ENCODE data around the gene MTHFD1L. TPM values are rescaled to one million over a fixed set of nuclear protein-coding genes. Genes with fewer than 3 reads are reported as not detected.
"Not testable (repeated sequence)": the region's sequence is repeated elsewhere in the genome, so short reads cannot be mapped to it uniquely, and the experiment has no call there.

The MTHFD1L gene
- total RNA-seq, 2 donors from 2014 or later, result 13.0 to 19.1 TPM

DNA sequence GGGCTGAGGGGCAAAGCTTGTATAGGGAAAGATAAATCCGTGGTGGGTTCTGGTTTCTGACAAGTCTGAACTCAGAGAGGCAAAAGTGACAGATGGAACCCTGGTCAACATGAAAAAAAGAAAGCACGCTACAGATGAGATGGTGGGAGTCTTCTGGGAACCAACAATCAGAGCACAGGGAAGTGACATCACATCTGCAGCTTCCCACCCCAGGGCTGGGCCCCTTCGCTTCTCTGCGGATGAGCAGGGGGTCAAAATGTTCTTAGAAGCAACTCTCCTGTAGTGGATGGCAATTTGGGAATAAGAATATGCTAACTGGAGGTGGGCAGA lies 245.0 kb downstream of the MTHFD1L start:
- DNase-seq (no peak), ATAC-seq (no peak)
- WGBS, 2 donors, result 70 to 80% methylated on average over 4 of the region's 4 CpGs
- Histone ChIP-seq H3K4me1 (no peaks in the 10 kb centered on the region), H3K36me3 (replicated peaks in 1 of 2; ENCODE audit: insufficient read depth in 1 of 2, low read depth in 2 of 2) (no peaks in the 10 kb centered on the region), H3K27me3 (no peaks in the 10 kb centered on the region), H3K27ac (no peak overlapping the region), H3K9me3 (no peaks in the 10 kb centered on the region), H3K4me3 (no peak overlapping the region)
- intact Hi-C loops (cut with DNase I), result no loop called here
- TF ChIP-seq, protein P1, sequence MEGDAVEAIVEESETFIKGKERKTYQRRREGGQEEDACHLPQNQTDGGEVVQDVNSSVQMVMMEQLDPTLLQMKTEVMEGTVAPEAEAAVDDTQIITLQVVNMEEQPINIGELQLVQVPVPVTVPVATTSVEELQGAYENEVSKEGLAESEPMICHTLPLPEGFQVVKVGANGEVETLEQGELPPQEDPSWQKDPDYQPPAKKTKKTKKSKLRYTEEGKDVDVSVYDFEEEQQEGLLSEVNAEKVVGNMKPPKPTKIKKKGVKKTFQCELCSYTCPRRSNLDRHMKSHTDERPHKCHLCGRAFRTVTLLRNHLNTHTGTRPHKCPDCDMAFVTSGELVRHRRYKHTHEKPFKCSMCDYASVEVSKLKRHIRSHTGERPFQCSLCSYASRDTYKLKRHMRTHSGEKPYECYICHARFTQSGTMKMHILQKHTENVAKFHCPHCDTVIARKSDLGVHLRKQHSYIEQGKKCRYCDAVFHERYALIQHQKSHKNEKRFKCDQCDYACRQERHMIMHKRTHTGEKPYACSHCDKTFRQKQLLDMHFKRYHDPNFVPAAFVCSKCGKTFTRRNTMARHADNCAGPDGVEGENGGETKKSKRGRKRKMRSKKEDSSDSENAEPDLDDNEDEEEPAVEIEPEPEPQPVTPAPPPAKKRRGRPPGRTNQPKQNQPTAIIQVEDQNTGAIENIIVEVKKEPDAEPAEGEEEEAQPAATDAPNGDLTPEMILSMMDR (IDR thresholded peaks at IDR 0.05), result no peak
- no peak for TF ChIP-seq POLR2A (IDR thresholded peaks at IDR 0.05)

DNA sequence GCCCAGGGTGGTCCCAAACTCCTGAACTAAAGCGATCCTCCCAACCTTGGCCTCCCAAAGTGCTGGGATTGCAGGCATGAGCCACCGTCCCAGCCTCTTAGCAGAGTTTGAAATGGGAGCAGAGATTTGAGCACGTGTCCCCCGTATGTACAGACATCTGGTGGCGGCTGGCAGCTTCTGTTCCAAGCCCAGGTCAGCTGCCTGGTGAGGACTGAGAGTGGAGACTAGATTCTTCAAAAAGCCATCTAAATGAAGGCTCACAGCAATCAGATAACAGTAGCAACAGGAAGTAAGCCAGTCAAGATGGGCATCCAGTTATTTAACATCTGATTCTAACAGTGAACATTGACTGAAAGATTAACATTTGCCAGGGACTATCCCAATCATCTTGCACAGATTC lies 246.2 kb downstream of the MTHFD1L start:
- DNase-seq, result no peak
- Histone ChIP-seq H3K27ac (no peak overlapping the region), H3K4me1 (no peaks in the 10 kb centered on the region), H3K27me3 (no peaks in the 10 kb centered on the region), H3K4me3 (no peak overlapping the region), H3K9me3 (no peaks in the 10 kb centered on the region), H3K36me3 (replicated peaks in 1 of 2; ENCODE audit: insufficient read depth in 1 of 2, low read depth in 2 of 2) (no peaks in the 10 kb centered on the region)
- intact Hi-C loops (cut with DNase I), result no loop called here
- TF ChIP-seq, protein P1 (IDR thresholded peaks at IDR 0.05), result no peak
- no peak for TF ChIP-seq POLR2A (IDR thresholded peaks at IDR 0.05)
- WGBS, 2 donors, result 73 to 81% methylated on average over 5 of the region's 5 CpGs
- no peak for ATAC-seq

DNA sequence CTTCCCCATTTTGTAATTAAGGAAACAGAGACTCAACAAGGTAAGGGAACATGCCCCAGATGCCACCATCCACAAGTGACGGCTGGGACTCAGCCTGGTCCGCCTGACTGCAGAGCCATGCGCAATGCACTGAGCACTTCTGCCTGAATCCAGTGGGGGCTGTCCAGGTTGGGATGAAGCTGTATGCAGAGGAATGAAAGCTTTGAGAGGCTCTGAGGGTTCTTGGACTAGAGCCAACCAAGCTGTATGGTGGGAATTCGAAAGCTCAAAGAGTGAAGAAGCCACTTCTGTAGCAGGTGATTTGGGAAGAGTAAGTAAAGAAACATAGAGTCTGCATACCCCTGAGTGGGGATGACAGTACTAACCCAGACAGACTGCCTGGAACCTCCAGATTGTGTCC lies 246.6 kb downstream of the MTHFD1L start:
- no peak for TF ChIP-seq POLR2A (IDR thresholded peaks at IDR 0.05)
- TF ChIP-seq, protein P1 (IDR thresholded peaks at IDR 0.05), result no peak
- 79 to 88% methylated on average over 4 of the region's 4 CpGs for WGBS, 2 donors
- no peak overlapping the region for H3K27ac ChIP-seq
- ATAC-seq, result no peak
- H3K4me3 ChIP-seq, result no peak overlapping the region
- H3K9me3 ChIP-seq, result no peaks in the 10 kb centered on the region
- H3K4me1 ChIP-seq, result no peaks in the 10 kb centered on the region
- H3K27me3 ChIP-seq, result no peaks in the 10 kb centered on the region
- H3K36me3 ChIP-seq (replicated peaks in 1 of 2; ENCODE audit: insufficient read depth in 1 of 2, low read depth in 2 of 2), result no peaks in the 10 kb centered on the region
- DNase-seq, result no peak
- intact Hi-C loops (cut with DNase I), result no loop called here

DNA sequence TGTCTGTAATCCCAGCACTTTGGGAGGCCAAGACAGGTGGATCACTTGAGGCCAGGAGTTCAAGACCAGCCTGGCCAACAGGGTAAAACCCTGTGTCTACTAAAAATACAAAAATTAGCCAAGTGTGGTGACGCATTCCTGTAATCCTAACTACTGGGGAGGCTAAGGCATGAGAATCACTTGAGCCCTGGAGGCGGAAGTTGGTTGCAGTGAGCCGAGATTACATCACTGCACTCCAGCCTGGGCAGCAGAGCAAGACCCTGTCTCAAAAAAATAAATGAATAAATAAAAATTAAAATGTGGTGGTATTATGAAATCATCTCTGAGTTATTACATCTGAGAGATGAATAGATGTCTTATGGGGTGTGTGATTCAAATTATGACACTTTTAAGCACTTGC lies 247.4 kb downstream of the MTHFD1L start:
- 87 to 92% methylated on average over 3 of the region's 3 CpGs for WGBS, 2 donors

DNA sequence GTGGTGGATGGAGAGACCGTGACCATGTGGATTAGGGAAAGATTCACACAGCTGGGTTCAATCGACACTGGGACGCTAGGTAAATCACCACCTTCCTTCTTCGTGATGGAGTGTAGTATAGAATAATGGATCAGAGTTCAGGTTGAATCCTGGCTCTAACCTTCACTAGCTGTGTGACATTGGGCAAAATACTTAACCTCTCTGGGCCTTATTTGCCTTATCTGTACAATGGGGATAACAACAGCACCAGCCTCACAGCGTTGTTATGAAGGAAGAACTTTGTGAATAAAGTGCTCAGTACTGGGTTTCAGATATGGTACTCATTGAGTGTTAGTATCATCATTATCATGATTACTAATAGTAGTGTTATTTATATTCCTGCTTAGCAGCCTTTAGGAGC lies 248.1 kb downstream of the MTHFD1L start:
- H3K36me3 ChIP-seq (replicated peaks in 1 of 2; ENCODE audit: insufficient read depth in 1 of 2, low read depth in 2 of 2), result no peaks in the 10 kb centered on the region
- intact Hi-C loops (cut with DNase I), result no loop called here
- no peak overlapping the region for H3K27ac ChIP-seq
- no peaks in the 10 kb centered on the region for H3K9me3 ChIP-seq
- no peaks in the 10 kb centered on the region for H3K4me1 ChIP-seq
- DNase-seq, result no peak
- WGBS, 2 donors, result 84 to 94% methylated on average over 5 of the region's 5 CpGs
- TF ChIP-seq, protein P1 (IDR thresholded peaks at IDR 0.05), result no peak
- no peak for TF ChIP-seq POLR2A (IDR thresholded peaks at IDR 0.05)
- no peak overlapping the region for H3K4me3 ChIP-seq
- no peaks in the 10 kb centered on the region for H3K27me3 ChIP-seq
- ATAC-seq, result no peak

More for the DNA sequence above, 247.4 kb downstream of the MTHFD1L start:
- intact Hi-C loops (cut with DNase I); H3K27ac ChIP-seq; DNase-seq; ATAC-seq; H3K27me3 ChIP-seq; H3K4me1 ChIP-seq; H3K4me3 ChIP-seq; H3K9me3 ChIP-seq; H3K36me3 ChIP-seq (replicated peaks in 1 of 2; ENCODE audit: insufficient read depth in 1 of 2, low read depth in 2 of 2): not testable (repeated sequence)

Data from body of pancreas (tissue), 4 donors.